Upper lobe of right lung (tissue), 1 donor: ENCODE results near the gene ANAPC2. TPM values are rescaled to one million over a fixed set of nuclear protein-coding genes. Genes with fewer than 3 reads are reported as not detected.

Experiments used
- ATAC-seq: fragments of 200-7000 bp; cut with Tn5 transposase; one replicate; pipeline ENCODE4 v1.9.1; 2020; ENCODE audit warnings: mild to moderate bottlenecking, moderate library complexity
- DNase-seq: peaks from one replicate; pipeline ENCODE4 v3.0.0-alpha.2; 2020
- H3K27ac ChIP-seq: fragments of 200-600 bp; one replicate; pipeline ENCODE4 v1.8.0; 2022
- H3K27me3 ChIP-seq: fragments of 200-600 bp; one replicate; pipeline ENCODE4 v1.8.0; 2022; ENCODE audit warnings: mild to moderate bottlenecking
- H3K36me3 ChIP-seq: fragments of 200-600 bp; one replicate; pipeline ENCODE4 v1.8.0; 2022
- H3K4me1 ChIP-seq: fragments of 200-600 bp; one replicate; pipeline ENCODE4 v1.8.0; 2022
- H3K4me3 ChIP-seq: fragments of 200-600 bp; one replicate; pipeline ENCODE4 v1.8.0; 2022; ENCODE audit warnings: mild to moderate bottlenecking
- H3K9me3 ChIP-seq: fragments of 200-600 bp; one replicate; pipeline ENCODE4 v1.8.0; 2022
- intact Hi-C: fragments of 100-400 bp; cut with DNase I; formaldehyde crosslinking; loops from one replicate; pipeline ENCODE4 v1.11.0; 2022
- total RNA-seq: library from RNA; stranded (reverse); fragmentation: NEBNext Ultra II Directional; extraction: Animal tissue kit (Norgen Biotek cat#: 25700); gene quantifications from one replicate; pipeline ENCODE4 v1.2.1, GENCODE V29; 2021
- TF ChIP-seq, protein P1 (sequence below): fragments of 200-600 bp; IDR thresholded peaks from one replicate; pipeline ENCODE4 v1.8.0; 2022; ENCODE audit warnings: antibody characterized with exemption
- donor health status: DM: no; HTN: yes; CAD: no; lungs with severe emphysema.

Gene ANAPC2
- total RNA-seq, 1 donor from 2014 or later = 51.4 TPM

GRCh38 chr9:137204731-137205125 is 16.4 kb upstream of the ANAPC2 start:
- Histone ChIP-seq H3K36me3 (no peaks in the 10 kb centered on the region), H3K27me3 (no peaks in the 10 kb centered on the region), H3K9me3 (no peaks in the 10 kb centered on the region), H3K4me3 (peak overlapping the region; percentile 83), H3K4me1 (peaks cover 42% of the 10 kb centered on the region), H3K27ac (peak overlapping the region; percentile 80)
- ATAC-seq (no peak), DNase-seq (no peak)
- intact Hi-C loops = no loop called here
- TF ChIP-seq, protein P1, sequence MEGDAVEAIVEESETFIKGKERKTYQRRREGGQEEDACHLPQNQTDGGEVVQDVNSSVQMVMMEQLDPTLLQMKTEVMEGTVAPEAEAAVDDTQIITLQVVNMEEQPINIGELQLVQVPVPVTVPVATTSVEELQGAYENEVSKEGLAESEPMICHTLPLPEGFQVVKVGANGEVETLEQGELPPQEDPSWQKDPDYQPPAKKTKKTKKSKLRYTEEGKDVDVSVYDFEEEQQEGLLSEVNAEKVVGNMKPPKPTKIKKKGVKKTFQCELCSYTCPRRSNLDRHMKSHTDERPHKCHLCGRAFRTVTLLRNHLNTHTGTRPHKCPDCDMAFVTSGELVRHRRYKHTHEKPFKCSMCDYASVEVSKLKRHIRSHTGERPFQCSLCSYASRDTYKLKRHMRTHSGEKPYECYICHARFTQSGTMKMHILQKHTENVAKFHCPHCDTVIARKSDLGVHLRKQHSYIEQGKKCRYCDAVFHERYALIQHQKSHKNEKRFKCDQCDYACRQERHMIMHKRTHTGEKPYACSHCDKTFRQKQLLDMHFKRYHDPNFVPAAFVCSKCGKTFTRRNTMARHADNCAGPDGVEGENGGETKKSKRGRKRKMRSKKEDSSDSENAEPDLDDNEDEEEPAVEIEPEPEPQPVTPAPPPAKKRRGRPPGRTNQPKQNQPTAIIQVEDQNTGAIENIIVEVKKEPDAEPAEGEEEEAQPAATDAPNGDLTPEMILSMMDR = no peak

DNA sequence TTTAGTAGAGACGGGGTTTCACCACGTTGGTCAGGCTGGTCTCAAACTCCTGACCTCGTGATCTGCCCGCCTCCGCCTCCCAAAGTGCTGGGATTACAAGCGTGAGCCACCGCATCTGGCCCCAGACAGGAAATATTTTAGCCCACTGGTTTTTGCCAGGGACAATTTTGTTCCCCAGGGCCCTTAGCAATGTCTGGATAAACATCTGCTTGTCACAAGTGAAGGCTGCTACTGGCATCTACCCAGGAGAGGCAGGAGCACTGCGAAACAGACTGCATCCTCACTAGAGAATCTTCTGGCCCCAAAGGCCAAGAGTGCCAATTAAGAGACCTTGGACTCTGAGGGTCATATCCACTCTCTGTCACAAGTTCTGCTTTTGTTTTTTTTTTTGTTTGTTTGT is 14.6 kb upstream of the ANAPC2 start:
- intact Hi-C loops = no loop called here
- Histone ChIP-seq H3K36me3 (no peaks in the 10 kb centered on the region), H3K27ac (no peak overlapping the region), H3K4me3 (no peak overlapping the region), H3K27me3 (no peaks in the 10 kb centered on the region), H3K9me3 (no peaks in the 10 kb centered on the region), H3K4me1 (peaks cover 58% of the 10 kb centered on the region)
- DNase-seq = no peak
- TF ChIP-seq, protein P1 = no peak
- no peak for ATAC-seq

DNA sequence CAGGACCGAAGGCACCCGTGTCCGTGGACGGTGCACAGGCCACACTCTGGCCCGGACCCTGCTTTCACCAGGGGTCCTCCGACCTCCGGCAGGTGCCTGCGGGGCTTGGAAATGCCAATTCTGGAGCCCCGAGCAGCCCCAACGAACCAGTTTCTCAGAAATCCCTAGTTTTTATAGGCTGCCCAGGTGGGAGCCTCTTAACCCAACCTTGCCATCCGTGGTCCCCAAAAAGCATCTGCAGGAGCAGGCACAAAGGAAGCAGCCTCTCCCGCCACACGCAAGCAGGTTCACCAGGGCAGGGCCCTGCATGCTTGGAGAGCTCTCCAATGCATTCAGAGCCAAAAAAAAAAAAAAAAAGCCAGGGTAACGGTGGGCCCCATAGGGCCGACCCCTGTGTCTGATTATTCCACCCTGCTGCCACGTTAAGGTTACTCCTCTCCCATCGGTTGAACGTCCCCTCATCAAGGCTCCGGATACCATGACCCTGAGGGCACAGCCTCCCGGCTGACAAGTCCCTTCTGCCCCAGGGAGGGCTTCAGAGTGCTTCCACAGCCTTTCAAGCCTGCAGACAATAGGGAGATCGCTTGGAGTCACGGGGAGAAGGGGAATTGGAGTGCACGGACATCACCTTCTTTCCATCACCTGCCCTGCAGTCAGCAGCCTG is 13.0 kb upstream of the ANAPC2 start:
- TF ChIP-seq, protein P1 = no peak
- Histone ChIP-seq H3K9me3 (no peaks in the 10 kb centered on the region), H3K36me3 (no peaks in the 10 kb centered on the region), H3K4me3 (peak overlapping the region; percentile 69), H3K4me1 (peaks cover 52% of the 10 kb centered on the region), H3K27ac (peak overlapping the region; percentile 87), H3K27me3 (no peaks in the 10 kb centered on the region)
- DNase-seq (no peak), ATAC-seq (no peak)
- intact Hi-C loops = no loop called here

DNA sequence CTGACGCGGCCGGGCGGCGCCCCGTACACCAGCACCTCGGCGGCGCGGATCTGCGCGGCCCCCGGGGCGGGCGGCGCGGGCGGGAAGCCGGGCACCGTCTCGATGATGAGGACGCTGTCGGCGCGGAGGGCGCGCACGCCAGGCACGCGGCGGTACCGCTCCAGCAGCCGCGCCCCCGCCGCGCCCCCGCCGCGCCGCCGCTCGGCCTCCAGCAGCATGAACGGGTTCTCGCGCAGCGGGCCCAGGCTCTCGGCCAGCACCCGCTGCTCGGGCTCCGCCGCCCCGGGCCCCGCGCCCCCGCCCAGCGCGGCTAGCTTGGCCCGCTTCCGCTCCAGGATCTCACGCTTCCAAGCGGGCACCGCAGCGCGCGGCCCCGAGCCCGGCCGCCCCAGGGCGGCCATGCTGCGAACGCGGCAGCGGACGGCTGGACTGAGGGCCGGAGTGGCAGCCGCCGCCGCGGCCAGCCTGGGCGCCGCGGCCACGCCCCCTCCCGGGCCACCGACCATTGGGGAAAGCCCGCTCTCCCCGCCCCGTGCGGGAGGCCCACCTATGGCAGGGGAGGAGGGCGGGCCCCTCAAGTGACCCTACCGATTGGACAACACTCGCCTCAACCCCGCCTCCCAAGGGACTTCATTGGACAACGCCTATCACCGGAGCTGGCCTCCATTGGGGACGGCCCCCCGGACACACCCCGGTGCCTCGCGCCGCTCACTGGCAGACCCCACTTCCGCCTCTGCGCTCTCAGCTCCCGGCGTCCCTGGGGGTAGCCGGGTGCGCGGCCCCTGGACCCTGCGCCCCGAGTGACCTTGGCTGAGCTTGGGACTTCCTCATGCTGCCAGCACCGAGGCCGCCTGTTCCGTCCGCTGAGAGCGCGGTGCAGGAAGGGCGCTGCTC is 12.2 kb upstream of the ANAPC2 start, which contains the start of gene TPRN:
TPRN (minus strand) TSS at position 431 of the 894 bp plus-strand sequence; CDS start at position 401, 30 bp downstream.
- ATAC-seq = peak; percentile 95
- H3K27me3 ChIP-seq = no peaks in the 10 kb centered on the region
- intact Hi-C loops = no loop called here
- H3K4me3 ChIP-seq = peak within 1 kb of the TSS; percentile 69
- H3K36me3 ChIP-seq = no peaks in the 10 kb centered on the region
- DNase-seq = peak; percentile 100
- TF ChIP-seq, protein P1 = no peak
- H3K9me3 ChIP-seq = no peaks in the 10 kb centered on the region
- H3K27ac ChIP-seq = peak within 1 kb of the TSS; percentile 87
- H3K4me1 ChIP-seq = peaks cover 51% of the 10 kb centered on the region

DNA sequence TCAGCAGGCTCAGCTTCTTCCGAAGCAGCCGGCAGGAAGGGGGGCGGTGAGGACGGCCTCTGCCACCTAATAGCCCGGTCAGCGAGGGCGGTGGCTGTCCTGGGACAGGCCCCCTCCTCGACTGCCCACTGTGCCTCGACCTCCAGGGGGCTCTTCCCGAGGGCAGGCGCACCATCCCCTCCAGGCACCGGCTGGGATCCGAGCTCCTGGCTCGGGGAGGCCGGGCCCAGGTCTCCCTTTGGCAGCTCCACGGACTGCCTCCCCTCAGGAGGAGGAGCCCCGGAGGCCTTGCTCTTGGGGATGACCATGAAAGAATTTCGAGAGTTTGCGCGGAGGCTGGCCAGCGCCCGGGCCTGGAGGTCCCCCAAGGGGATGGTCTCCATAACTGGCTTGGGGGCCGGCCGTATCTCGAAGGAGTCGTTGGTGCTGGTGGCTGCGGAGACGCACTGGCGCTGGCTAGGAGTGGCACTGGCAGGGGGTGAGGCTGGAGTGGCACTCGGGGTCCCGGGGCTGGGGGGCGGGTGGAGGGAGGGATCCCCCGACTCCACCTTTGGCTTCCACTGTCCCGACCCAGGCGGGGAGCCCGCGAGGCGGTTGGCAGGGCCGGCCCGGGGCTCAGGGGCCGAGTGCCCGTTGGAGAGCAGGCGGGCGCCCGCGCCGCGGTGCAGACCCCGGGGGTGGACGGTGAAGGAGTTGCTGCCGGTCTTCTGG is 11.2 kb upstream of the ANAPC2 start:
- DNase-seq = no peak
- ATAC-seq = no peak
- no peaks in the 10 kb centered on the region for H3K27me3 ChIP-seq
- intact Hi-C loops = no loop called here
- H3K9me3 ChIP-seq = no peaks in the 10 kb centered on the region
- peaks cover 54% of the 10 kb centered on the region for H3K4me1 ChIP-seq
- TF ChIP-seq, protein P1 = no peak
- peak overlapping the region; percentile 55 for H3K4me3 ChIP-seq
- no peaks in the 10 kb centered on the region for H3K36me3 ChIP-seq
- H3K27ac ChIP-seq = peak overlapping the region; percentile 68
